Mesenchymal stem cell (in vitro differentiated cells and primary cell): ENCODE data around the gene NPIPB6. TPM values are rescaled to one million over a fixed set of nuclear protein-coding genes. Genes with fewer than 3 reads are reported as not detected.
A peak's percentile ranks its signal among the peaks of the same experiment; 100 is the strongest.

Experiments
- DNase-seq: peaks from one replicate; pipeline ENCODE4 v3.0.0-alpha.2; 2013
- H2AFZ ChIP-seq: one replicate; pipeline ENCODE4 v1.6.1; 2013; ENCODE audit warnings: low read depth, mild to moderate bottlenecking, control low read depth, inconsistent platforms, low read length, moderate library complexity
- H2AK5ac ChIP-seq: 2 replicates; pipeline ENCODE4 v1.6.1; 2013; ENCODE audit warnings: low read length, moderate library complexity, mild to moderate bottlenecking, inconsistent platforms; ENCODE audit not compliant: severe bottlenecking
- H2BK120ac ChIP-seq: one replicate; pipeline ENCODE4 v1.6.1; 2013; ENCODE audit warnings: low read depth, mild to moderate bottlenecking, inconsistent platforms, low read length, moderate library complexity
- H2BK12ac ChIP-seq, 2 experiments: one replicate each; pipeline ENCODE4 v1.6.1; 2013; ENCODE audit warnings: inconsistent platforms in 2 of 2, low read length in 2 of 2, mild to moderate bottlenecking in 2 of 2, moderate library complexity in 2 of 2, control low read depth in 1 of 2
- H2BK15ac ChIP-seq: one replicate; pipeline ENCODE4 v1.6.1; 2013; ENCODE audit warnings: mild to moderate bottlenecking, low read depth, inconsistent platforms; ENCODE audit not compliant: poor library complexity, severe bottlenecking
- H2BK5ac ChIP-seq: 2 replicates; pipeline ENCODE4 v1.6.1; 2013; ENCODE audit warnings: low read depth, mild to moderate bottlenecking, low read length, control low read depth, inconsistent platforms; ENCODE audit not compliant: poor library complexity, severe bottlenecking
- H3K14ac ChIP-seq, 2 experiments: one replicate each; pipeline ENCODE4 v1.6.1; 2013; ENCODE audit warnings: inconsistent platforms in 2 of 2, low read length in 2 of 2, control low read depth in 1 of 2, mild to moderate bottlenecking in 1 of 2, moderate library complexity in 1 of 2
- H3K18ac ChIP-seq, 2 experiments: one replicate each; pipeline ENCODE4 v1.6.1; 2013; ENCODE audit warnings: inconsistent platforms in 2 of 2, low read length in 2 of 2, control low read depth in 1 of 2, low read depth in 1 of 2, mild to moderate bottlenecking in 1 of 2
- H3K23ac ChIP-seq, 2 experiments: one replicate each; pipeline ENCODE4 v1.6.1; 2013; ENCODE audit warnings: inconsistent platforms in 2 of 2, low read length in 2 of 2, mild to moderate bottlenecking in 2 of 2, moderate library complexity in 2 of 2, control low read depth in 1 of 2
- H3K27ac ChIP-seq: 2 replicates; pipeline ENCODE4 v1.5.1; 2013; ENCODE audit warnings: mild to moderate bottlenecking, moderate library complexity, low read length, control low read depth, inconsistent platforms; ENCODE audit not compliant: poor library complexity, severe bottlenecking
- H3K27me3 ChIP-seq, 2 experiments: 2 replicates each; pipeline versions ENCODE4 v1.6.1 to v1.7.0; 2013; ENCODE audit warnings: low read length in 2 of 2, mild to moderate bottlenecking in 2 of 2, moderate library complexity in 2 of 2, control low read depth in 1 of 2, inconsistent platforms in 1 of 2; ENCODE audit not compliant: control insufficient read depth in 1 of 2, insufficient read depth in 1 of 2
- H3K36me3 ChIP-seq, 2 experiments: 2 replicates each; pipeline versions ENCODE4 v1.6.1 to v1.7.0; 2013; ENCODE audit warnings: low read length in 2 of 2, control low read depth in 1 of 2, inconsistent platforms in 1 of 2, low read depth in 1 of 2, mild to moderate bottlenecking in 1 of 2; ENCODE audit not compliant: insufficient read depth in 2 of 2, control insufficient read depth in 1 of 2
- H3K4ac ChIP-seq, 2 experiments: one replicate each; pipeline ENCODE4 v1.6.1; 2013; ENCODE audit warnings: inconsistent platforms in 2 of 2, low read length in 2 of 2, mild to moderate bottlenecking in 2 of 2, moderate library complexity in 2 of 2, control low read depth in 1 of 2, low read depth in 1 of 2
- H3K4me1 ChIP-seq: 2 replicates; pipeline ENCODE4 v1.6.1; 2013; ENCODE audit warnings: low read depth, low read length, control low read depth; ENCODE audit not compliant: control insufficient read depth, insufficient read depth
- H3K4me2 ChIP-seq: 2 replicates; pipeline ENCODE4 v1.6.1; 2013; ENCODE audit warnings: low read length, mild to moderate bottlenecking, inconsistent platforms; ENCODE audit not compliant: poor library complexity, severe bottlenecking
- H3K4me3 ChIP-seq, 2 experiments: 2 replicates each; pipeline versions ENCODE4 v1.5.1 to v1.7.0; 2013; ENCODE audit warnings: low read length in 2 of 2, mild to moderate bottlenecking in 2 of 2, control low read depth in 1 of 2, low read depth in 1 of 2; ENCODE audit not compliant: insufficient read depth in 1 of 2
- H3K79me1 ChIP-seq: replicated peaks from 2 replicates; pipeline ENCODE4 v1.6.1; 2013; ENCODE audit warnings: mild to moderate bottlenecking, control low read depth, low read length, inconsistent platforms; ENCODE audit not compliant: poor library complexity, severe bottlenecking
- H3K9ac ChIP-seq: 2 replicates; pipeline ENCODE4 v1.7.0; 2013; ENCODE audit warnings: mild to moderate bottlenecking, low read length, moderate library complexity
- H3K9me3 ChIP-seq: 2 replicates; pipeline ENCODE4 v1.7.0; 2013; ENCODE audit warnings: mild to moderate bottlenecking, low read length; ENCODE audit not compliant: control insufficient read depth
- H4K8ac ChIP-seq: one replicate; pipeline ENCODE4 v1.6.1; 2013; ENCODE audit warnings: inconsistent platforms, mild to moderate bottlenecking, low read length, moderate library complexity
- H4K91ac ChIP-seq: one replicate; pipeline ENCODE4 v1.6.1; 2013; ENCODE audit warnings: mild to moderate bottlenecking, low read length, inconsistent platforms
- WGBS: methylation state at CpG from one replicate; pipeline ENCODE4 v1.1.7; 2013; ENCODE audit warnings: mixed read lengths; 5-methylcytosine and 5-hydroxymethylcytosine counted together
- small RNA-seq: library from polyadenylated mRNA; stranded (forward); fragments of <200 nt; extraction: miRNeasy Mini kit (QIAGEN cat#:217004); gene quantifications from one replicate; pipeline ENCODE3, GENCODE V24; 2013; ENCODE audit warnings: low read depth

NPIPB6 gene

DNA sequence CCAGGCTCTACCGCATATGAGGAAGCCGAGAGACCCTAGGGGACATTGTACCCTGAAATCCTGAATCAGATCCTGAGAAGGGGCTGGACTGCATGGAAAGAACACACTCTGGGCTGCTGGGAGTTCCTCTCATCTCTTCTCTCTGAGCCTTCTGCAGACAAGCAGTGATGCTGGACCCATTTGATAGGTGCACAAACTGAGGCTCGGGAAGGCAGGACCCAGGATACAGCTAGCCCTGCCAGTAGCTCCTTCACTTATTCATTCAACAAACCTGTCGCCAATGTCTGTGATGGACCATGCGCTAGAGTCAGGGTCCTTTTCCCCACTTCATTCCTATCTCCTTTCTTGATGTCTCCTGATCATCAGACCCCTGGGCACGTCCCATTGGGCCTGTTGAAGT, 69.1 kb downstream of the NPIPB6 start:
- Histone ChIP-seq H3K4me3 (no peak overlapping the region), H4K8ac (no peak overlapping the region), H3K18ac (no peak overlapping the region), H2BK15ac (no peak overlapping the region), H3K4ac (no peak overlapping the region), H2AK5ac (no peak overlapping the region), H3K4me1 (peaks cover 15% of the 10 kb centered on the region), H3K79me1 (no peaks in the 10 kb centered on the region), H2AFZ (no peak overlapping the region), H3K9me3 (no peaks in the 10 kb centered on the region), H3K4me2 (no peak overlapping the region), H3K14ac (no peak overlapping the region), H3K36me3 (no peaks in the 10 kb centered on the region), H4K91ac (no peak overlapping the region), H2BK12ac (no peak overlapping the region), H3K23ac (no peak overlapping the region), H3K9ac (no peak overlapping the region), H3K27me3 (peaks cover 46 to 80% of the 10 kb centered on the region in 2 experiments), H2BK5ac (no peak overlapping the region), H3K27ac (no peak overlapping the region), H2BK120ac (no peak overlapping the region)
- 82% methylated on average over 6 of the region's 6 CpGs for WGBS
- DNase-seq, result no peak

DNA sequence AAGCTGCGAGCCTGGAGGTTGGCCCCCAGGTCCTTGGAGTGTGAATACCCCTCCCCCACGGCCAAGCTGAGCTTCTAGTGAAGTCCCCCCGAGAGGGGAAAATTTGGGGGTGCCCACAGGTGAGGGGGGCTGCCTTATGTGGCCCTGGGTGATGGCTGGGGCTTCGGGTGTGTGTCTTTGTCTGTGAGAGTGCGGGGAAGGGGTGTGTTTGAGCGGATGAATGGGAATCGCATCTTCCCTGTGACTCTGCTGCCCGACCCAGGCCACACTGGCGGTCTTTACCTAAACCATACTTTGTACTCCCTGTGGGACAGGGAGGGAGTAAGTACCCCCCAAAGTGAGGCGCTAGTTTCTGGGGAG, 69.7 kb downstream of the NPIPB6 start:
- H4K8ac ChIP-seq, result no peak overlapping the region
- H3K4me1 ChIP-seq, result peaks cover 15% of the 10 kb centered on the region
- no peak overlapping the region for H3K18ac ChIP-seq
- H3K36me3 ChIP-seq, result no peaks in the 10 kb centered on the region
- no peak overlapping the region for H3K4ac ChIP-seq
- H2AFZ ChIP-seq, result no peak overlapping the region
- no peak overlapping the region for H3K9ac ChIP-seq
- H4K91ac ChIP-seq, result no peak overlapping the region
- no peak overlapping the region for H3K4me3 ChIP-seq
- H2BK5ac ChIP-seq, result no peak overlapping the region
- H3K79me1 ChIP-seq, result no peaks in the 10 kb centered on the region
- no peak for DNase-seq
- no peaks in the 10 kb centered on the region for H3K9me3 ChIP-seq
- 9% methylated on average over 8 of the region's 10 CpGs for WGBS
- no peak overlapping the region for H3K14ac ChIP-seq
- peak overlapping the region; percentile 22 for H3K4me2 ChIP-seq
- H2AK5ac ChIP-seq, result no peak overlapping the region
- no peak overlapping the region for H3K27ac ChIP-seq
- H3K23ac ChIP-seq, result no peak overlapping the region
- H2BK120ac ChIP-seq, result no peak overlapping the region
- H3K27me3 ChIP-seq, result peaks cover 50 to 80% of the 10 kb centered on the region in 2 experiments
- no peak overlapping the region for H2BK12ac ChIP-seq
- H2BK15ac ChIP-seq, result no peak overlapping the region

DNA sequence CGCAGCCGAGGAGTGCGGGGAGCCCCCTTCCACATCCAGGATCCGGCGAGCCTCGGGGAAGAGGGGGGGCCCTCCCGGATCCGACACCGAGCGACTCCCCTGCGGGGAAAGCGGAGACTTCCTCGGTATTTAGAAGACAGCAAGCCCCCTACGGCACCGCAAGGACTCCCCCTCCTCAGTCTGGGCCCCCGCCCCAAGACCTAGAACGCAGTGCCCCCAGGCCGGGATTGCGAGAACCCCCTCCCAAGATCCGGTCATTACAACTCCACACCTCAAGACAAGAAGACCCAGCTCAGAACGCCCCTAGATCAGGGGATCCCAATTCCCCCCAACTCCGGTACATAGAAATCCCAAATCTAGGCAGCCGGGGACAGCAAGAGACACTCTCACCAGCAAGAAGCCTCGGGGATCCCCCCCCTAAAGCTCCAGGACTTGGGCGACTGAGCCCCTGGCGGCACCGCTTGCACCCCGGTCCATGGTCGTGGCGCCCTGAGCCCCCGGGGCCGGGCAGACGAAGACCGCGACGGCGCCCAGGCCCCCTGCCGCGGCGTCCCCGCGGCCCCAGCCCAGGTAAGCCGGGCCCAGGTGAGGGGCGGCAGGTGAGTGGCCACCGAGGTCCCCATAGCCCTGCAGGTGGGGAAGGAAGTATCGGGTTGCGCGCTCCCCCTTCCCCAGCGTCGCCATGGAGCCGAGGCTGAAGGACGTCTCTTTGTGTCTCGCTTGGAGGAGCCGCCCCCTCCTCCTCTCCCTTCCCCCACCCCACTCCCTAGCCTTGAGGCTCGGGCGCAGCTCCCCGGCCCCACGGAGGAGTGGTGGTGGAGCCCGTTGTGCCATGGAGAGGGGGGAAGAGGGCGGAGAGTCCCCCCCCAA, 70.3 kb downstream of the NPIPB6 start:
- no peak for DNase-seq
- Histone ChIP-seq H3K27me3 (peaks cover 54 to 83% of the 10 kb centered on the region in 2 experiments), H2AK5ac (no peak overlapping the region), H3K9ac (no peak overlapping the region), H3K23ac (no peak overlapping the region), H3K27ac (no peak overlapping the region), H2BK120ac (peak overlapping the region; percentile 54), H2AFZ (peak overlapping the region; percentile 42), H2BK15ac (no peak overlapping the region), H3K9me3 (peaks cover under 1% of the 10 kb centered on the region), H3K14ac (no peak overlapping the region), H3K4me2 (peak overlapping the region; percentile 96), H3K36me3 (no peaks in the 10 kb centered on the region), H3K18ac (no peak overlapping the region), H4K91ac (no peak overlapping the region), H2BK5ac (no peak overlapping the region), H3K79me1 (no peaks in the 10 kb centered on the region), H4K8ac (no peak overlapping the region), H3K4me1 (peaks cover 15% of the 10 kb centered on the region), H3K4me3 (peak overlapping the region; percentile 55 to 62), H3K4ac (no peak overlapping the region), H2BK12ac (no peak overlapping the region)
- under 1% methylated on average over 43 of the region's 60 CpGs for WGBS

Small RNA genes within 50 kb of the gene (small RNA-seq; reads per million reads assigned to genes)
- not detected for gene AC138904.2
- gene MIR6862-1, result not detected
